ENCODE measurements around the gene LSM4.

Gene LSM4

DNA sequence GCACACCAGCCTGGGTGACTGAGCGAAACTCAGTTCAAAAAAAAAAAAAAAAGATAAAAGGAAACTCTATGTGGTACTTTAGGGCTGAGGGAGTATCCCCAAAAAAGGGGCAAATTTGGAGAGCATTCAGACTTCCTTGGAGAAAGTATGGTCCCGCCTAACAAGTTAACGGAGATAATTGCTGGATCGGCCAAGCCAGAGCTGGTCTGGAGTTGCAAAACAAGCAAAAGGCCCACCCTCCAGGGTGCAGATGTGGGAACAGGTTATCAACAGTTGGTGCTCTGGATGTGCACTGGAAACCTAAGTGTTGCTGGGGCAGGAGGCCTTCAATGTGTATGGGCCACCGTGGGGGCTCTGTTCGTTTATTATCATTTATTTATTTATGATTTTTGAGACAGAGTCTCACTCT is 51.4 kb downstream of the LSM4 start:
- no peak for TF ChIP-seq NFIC (IDR thresholded peaks at IDR 0.05)
- no peak for TF ChIP-seq TEAD4 (IDR thresholded peaks at IDR 0.05)

DNA sequence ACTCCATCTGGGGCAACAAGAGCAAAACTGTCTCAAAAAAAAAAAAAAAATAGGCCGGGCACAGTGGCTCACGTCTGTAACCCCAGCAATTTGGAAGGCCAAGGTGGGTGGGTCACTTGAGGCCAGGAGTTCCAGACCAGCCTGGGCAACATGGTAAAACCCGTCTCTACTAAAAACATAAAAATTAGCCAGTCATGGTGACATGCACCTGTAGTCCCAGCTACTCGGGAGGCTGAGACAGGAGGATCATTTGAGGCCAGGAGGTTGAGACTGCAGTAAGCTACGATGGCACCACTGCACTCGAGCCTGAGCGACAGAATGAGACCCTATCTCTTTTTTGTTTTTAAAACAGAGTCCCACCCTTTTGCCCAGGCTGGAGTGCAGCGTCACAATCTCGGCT is 52.5 kb downstream of the LSM4 start:
- TF ChIP-seq EP300 (IDR thresholded peaks at IDR 0.05; ENCODE audit: borderline replicate concordance): no peak
- TF ChIP-seq, protein P1, sequence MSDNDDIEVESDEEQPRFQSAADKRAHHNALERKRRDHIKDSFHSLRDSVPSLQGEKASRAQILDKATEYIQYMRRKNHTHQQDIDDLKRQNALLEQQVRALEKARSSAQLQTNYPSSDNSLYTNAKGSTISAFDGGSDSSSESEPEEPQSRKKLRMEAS (IDR thresholded peaks at IDR 0.05): no peak
- TF ChIP-seq EGR1 (IDR thresholded peaks at IDR 0.05): no peak

DNA sequence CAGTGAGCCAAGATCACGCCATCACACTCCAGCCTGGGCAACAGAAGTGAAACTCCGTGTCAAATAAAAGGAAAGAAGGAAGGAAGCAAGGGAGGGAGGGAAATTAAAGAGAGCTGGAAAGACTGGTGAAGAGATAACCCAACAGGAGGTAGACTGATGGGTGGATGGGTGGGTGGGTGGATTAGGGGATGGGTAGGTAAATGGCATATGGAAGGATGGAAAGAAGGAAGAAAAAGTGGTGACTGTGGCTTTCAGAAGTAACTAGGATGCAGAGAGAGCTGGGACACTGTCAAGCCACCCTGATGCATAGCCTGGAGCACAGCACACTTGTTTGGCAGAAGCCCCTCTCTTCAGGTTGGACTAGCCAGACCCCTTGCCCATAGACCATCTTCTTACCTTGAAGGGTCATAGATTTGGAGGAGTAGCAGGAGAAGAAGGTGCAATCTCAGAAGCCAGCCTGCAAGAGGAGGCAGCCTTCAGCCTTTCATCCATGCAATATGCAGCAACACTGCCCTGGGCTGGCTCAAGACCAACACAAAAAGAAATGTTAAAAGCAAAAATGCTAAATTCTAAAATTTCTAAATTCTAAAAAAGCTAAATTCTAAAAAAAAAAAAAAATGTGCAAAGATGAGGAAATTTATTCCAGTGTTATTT is 53.7 kb downstream of the LSM4 start:
- TF ChIP-seq, protein P2, sequence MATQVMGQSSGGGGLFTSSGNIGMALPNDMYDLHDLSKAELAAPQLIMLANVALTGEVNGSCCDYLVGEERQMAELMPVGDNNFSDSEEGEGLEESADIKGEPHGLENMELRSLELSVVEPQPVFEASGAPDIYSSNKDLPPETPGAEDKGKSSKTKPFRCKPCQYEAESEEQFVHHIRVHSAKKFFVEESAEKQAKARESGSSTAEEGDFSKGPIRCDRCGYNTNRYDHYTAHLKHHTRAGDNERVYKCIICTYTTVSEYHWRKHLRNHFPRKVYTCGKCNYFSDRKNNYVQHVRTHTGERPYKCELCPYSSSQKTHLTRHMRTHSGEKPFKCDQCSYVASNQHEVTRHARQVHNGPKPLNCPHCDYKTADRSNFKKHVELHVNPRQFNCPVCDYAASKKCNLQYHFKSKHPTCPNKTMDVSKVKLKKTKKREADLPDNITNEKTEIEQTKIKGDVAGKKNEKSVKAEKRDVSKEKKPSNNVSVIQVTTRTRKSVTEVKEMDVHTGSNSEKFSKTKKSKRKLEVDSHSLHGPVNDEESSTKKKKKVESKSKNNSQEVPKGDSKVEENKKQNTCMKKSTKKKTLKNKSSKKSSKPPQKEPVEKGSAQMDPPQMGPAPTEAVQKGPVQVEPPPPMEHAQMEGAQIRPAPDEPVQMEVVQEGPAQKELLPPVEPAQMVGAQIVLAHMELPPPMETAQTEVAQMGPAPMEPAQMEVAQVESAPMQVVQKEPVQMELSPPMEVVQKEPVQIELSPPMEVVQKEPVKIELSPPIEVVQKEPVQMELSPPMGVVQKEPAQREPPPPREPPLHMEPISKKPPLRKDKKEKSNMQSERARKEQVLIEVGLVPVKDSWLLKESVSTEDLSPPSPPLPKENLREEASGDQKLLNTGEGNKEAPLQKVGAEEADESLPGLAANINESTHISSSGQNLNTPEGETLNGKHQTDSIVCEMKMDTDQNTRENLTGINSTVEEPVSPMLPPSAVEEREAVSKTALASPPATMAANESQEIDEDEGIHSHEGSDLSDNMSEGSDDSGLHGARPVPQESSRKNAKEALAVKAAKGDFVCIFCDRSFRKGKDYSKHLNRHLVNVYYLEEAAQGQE (IDR thresholded peaks at IDR 0.05; ENCODE audit: low read depth): no peak
- TF ChIP-seq FOXM1 (IDR thresholded peaks at IDR 0.05; ENCODE audit: borderline replicate concordance, low read depth) (no peak), EP300 (IDR thresholded peaks at IDR 0.05; ENCODE audit: borderline replicate concordance) (no peak)

DNA sequence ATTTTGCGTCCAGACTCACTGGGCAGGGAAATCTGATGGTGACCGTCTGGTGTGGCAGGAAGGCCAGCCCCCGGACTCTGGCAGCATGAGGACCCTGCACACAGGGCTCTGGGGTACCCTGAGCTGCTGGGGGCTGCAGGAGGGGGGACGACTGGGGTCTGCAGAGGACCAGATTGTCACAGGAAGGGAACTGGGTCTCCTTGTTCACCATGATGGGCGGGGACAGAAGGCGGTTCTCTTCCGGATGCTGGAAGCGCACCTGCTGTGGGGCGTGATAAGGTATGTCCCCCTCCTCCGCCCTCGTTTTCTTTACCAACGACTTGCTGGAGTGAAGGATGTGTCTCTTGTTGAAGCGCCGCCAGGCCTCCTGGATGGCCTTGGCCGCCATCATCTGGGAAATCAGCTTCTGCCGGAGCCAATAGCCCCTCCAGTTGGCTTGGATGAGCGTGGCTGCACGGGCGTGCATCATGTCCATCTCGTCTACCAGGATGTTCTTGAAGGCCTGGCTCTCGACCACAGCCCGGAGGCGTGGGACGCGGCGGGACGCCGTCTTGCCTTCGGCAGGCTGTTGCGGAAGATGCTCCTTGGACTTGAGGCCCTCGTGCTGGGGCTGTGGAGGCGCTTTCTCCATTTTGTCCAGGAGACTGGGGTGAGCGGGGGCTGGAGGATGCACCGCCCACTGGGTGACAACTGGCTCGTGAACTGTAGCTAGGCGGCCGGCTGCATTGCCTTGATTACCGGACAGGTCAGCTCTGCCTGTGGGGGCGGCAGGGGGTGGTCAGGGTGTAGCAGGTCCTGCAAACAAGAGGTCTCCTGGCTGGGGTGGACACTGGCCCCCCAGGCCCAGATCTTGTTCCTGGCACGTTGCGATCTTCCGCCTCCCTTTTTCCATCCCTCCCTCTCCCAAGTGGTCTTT is 55.8 kb downstream of the LSM4 start:
- TF ChIP-seq NFIC (IDR thresholded peaks at IDR 0.05) (no peak), RAD21 (IDR thresholded peaks at IDR 0.05; ENCODE audit: low read depth) (no peak), TCF12 (IDR thresholded peaks at IDR 0.05; ENCODE audit: low read depth) (no peak), EGR1 (IDR thresholded peaks at IDR 0.05) (no peak), YY1 (IDR thresholded peaks at IDR 0.05; ENCODE audit: low read depth) (no peak), CREB1 (IDR thresholded peaks at IDR 0.05; ENCODE audit: low read depth) (no peak), FOXM1 (IDR thresholded peaks at IDR 0.05; ENCODE audit: borderline replicate concordance, low read depth) (no peak), TEAD4 (IDR thresholded peaks at IDR 0.05) (no peak), TAF1 (IDR thresholded peaks at IDR 0.05; ENCODE audit: low read depth) (no peak)
- TF ChIP-seq, protein P1 (IDR thresholded peaks at IDR 0.05): no peak
- TF ChIP-seq, protein P2 (IDR thresholded peaks at IDR 0.05; ENCODE audit: low read depth): no peak

DNA sequence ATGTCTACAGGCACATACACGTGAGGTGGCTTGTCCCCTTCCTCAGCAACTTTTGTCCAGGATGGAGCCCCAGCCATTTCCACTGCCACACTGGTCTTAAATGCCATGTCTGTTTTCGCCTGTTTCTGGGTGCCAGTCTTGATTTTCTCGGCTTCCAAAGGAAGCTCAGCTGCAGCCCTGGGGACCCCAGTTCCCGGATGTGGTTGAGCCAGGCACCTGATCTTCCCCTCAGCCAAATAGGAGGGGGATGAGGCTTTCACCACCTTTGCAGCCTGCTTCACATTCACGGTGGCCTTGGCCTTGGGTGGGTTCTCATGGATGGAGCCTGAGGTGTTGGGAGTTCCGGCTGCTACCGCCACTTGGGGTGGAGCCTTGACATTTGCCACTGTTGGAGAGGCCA is 57.3 kb downstream of the LSM4 start:
- TF ChIP-seq ZBTB7A (IDR thresholded peaks at IDR 0.05; ENCODE audit: low read depth): no peak

DNA sequence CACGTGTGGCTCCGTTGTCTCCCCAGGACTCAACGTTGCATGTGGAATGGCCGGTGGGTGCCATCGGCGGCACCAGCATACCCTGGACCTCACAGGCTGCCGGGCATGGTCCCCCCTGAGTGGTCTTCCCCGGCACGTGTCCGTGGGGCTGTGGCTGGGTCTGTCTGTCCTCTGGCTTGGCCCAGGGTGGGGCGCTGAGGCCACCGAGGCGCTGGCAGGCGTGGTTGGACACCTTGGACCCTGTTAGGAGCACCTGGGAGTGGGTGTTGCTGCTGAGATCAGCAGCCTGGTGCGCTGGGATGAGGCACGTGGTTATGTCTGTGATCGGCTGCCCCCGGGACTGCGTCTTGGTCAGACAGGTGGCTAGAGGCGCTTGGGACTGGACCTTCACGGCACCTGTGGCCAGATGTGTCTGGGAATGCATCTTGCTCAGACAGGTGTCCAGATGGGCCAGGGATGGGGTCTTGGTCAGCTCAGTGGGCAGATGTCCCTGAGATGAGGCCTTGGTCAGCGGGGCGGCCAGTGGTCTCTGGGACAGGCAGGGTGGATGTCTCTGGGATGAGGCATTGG is 57.8 kb downstream of the LSM4 start:
- TF ChIP-seq CEBPB (IDR thresholded peaks at IDR 0.05) (no peak), FOXM1 (IDR thresholded peaks at IDR 0.05; ENCODE audit: borderline replicate concordance, low read depth) (no peak), CREB1 (IDR thresholded peaks at IDR 0.05; ENCODE audit: low read depth) (no peak), EP300 (IDR thresholded peaks at IDR 0.05; ENCODE audit: borderline replicate concordance) (no peak), YY1 (IDR thresholded peaks at IDR 0.05; ENCODE audit: low read depth) (no peak), NFIC (IDR thresholded peaks at IDR 0.05) (no peak), TEAD4 (IDR thresholded peaks at IDR 0.05) (no peak), TCF12 (IDR thresholded peaks at IDR 0.05; ENCODE audit: low read depth) (no peak), EGR1 (IDR thresholded peaks at IDR 0.05) (no peak), RAD21 (IDR thresholded peaks at IDR 0.05; ENCODE audit: low read depth) (no peak)
- TF ChIP-seq, protein P1 (IDR thresholded peaks at IDR 0.05): no peak
- TF ChIP-seq, protein P2 (IDR thresholded peaks at IDR 0.05; ENCODE audit: low read depth): no peak
